DOHH2 (cell line): ENCODE measurements around the gene GOLIM4.

Source experiments
- H3F3A ChIP-seq: fragments of 200-600 bp; sonication (generic), shearing (Covaris generic); 2 replicates; pipeline ENCODE4 v1.6.0; 2016; ENCODE audit warnings: antibody characterized with exemption, mild to moderate bottlenecking; ENCODE audit not compliant: control insufficient read depth, insufficient read depth
- H3K27ac ChIP-seq: fragments of 200-600 bp; sonication (generic); 2 replicates; pipeline ENCODE4 v1.5.1; 2014; ENCODE audit warnings: low read depth, mild to moderate bottlenecking, low read length, moderate library complexity
- H3K27me3 ChIP-seq: fragments of 200-600 bp; sonication (generic); 2 replicates; pipeline ENCODE4 v1.6.1; 2014; ENCODE audit warnings: mild to moderate bottlenecking, low read length, mixed read lengths; ENCODE audit not compliant: control insufficient read depth
- H3K36me3 ChIP-seq: fragments of 200-600 bp; sonication (generic); 2 replicates; pipeline ENCODE4 v1.6.1; 2014; ENCODE audit warnings: mild to moderate bottlenecking, low read length, moderate library complexity, mixed read lengths; ENCODE audit not compliant: control insufficient read depth
- H3K4me1 ChIP-seq: fragments of 200-600 bp; sonication (generic); 2 replicates; pipeline ENCODE4 v1.6.1; 2014; ENCODE audit warnings: mild to moderate bottlenecking, low read length, mixed read lengths; ENCODE audit not compliant: control insufficient read depth
- H3K4me2 ChIP-seq: fragments of 200-600 bp; sonication (generic); 2 replicates; pipeline ENCODE4 v1.6.0; 2014; ENCODE audit warnings: mild to moderate bottlenecking, low read length, moderate library complexity
- H3K4me3 ChIP-seq: fragments of 200-600 bp; sonication (generic); 2 replicates; pipeline ENCODE4 v1.5.1; 2014; ENCODE audit warnings: mild to moderate bottlenecking, low read length, mixed read lengths
- H3K79me2 ChIP-seq: fragments of 200-600 bp; sonication (generic); 2 replicates; pipeline ENCODE4 v1.6.1; 2014; ENCODE audit warnings: mild to moderate bottlenecking, low read length, mixed read lengths; ENCODE audit not compliant: control insufficient read depth
- H3K9me2 ChIP-seq: fragments of 200-600 bp; sonication (generic); replicated peaks from 2 replicates; pipeline ENCODE4 v1.6.1; 2014; ENCODE audit warnings: mild to moderate bottlenecking, low read length, mixed read lengths; ENCODE audit not compliant: control insufficient read depth
- H3K9me3 ChIP-seq: fragments of 200-600 bp; sonication (generic); 2 replicates; pipeline ENCODE4 v1.6.1; 2014; ENCODE audit warnings: antibody characterized with exemption, low read length, mixed read lengths; ENCODE audit not compliant: control insufficient read depth, insufficient read depth
- H4K20me1 ChIP-seq: fragments of 200-600 bp; sonication (generic); 2 replicates; pipeline ENCODE4 v1.6.0; 2014; ENCODE audit warnings: low read depth, mild to moderate bottlenecking, antibody characterized with exemption, low read length, moderate library complexity; ENCODE audit not compliant: control insufficient read depth, insufficient read depth
- EZH2phosphoT487 ChIP-seq: fragments of 200-600 bp; sonication (generic); IDR thresholded peaks from 2 replicates; pipeline ENCODE4 v1.6.1; 2017; ENCODE audit warnings: borderline replicate concordance, mild to moderate bottlenecking, antibody characterized with exemption, low read length, moderate library complexity, mixed read lengths
- TF ChIP-seq, protein P1 (sequence below): fragments of 200-600 bp; sonication (generic); IDR thresholded peaks from one replicate; pipeline ENCODE4 v1.5.1; 2014; ENCODE audit warnings: antibody characterized with exemption, mild to moderate bottlenecking, low read depth, low read length; ENCODE audit not compliant: poor library complexity, severe bottlenecking

GOLIM4 gene

GRCh38 chr3:168088106-168088720 lies 7.5 kb downstream of the GOLIM4 start:
- H3K4me3 ChIP-seq, result no peak overlapping the region
- 0 out of 2 replicates have a peak, but pooled peaks cover 5% of the 10 kb centered on the region for H3F3A ChIP-seq
- H3K36me3 ChIP-seq, result no peaks in the 10 kb centered on the region
- H4K20me1 ChIP-seq, result no peaks in the 10 kb centered on the region
- H3K27ac ChIP-seq, result no peak overlapping the region
- peaks cover 26% of the 10 kb centered on the region for H3K4me1 ChIP-seq
- no peak for TF ChIP-seq EZH2phosphoT487
- TF ChIP-seq, protein P1, sequence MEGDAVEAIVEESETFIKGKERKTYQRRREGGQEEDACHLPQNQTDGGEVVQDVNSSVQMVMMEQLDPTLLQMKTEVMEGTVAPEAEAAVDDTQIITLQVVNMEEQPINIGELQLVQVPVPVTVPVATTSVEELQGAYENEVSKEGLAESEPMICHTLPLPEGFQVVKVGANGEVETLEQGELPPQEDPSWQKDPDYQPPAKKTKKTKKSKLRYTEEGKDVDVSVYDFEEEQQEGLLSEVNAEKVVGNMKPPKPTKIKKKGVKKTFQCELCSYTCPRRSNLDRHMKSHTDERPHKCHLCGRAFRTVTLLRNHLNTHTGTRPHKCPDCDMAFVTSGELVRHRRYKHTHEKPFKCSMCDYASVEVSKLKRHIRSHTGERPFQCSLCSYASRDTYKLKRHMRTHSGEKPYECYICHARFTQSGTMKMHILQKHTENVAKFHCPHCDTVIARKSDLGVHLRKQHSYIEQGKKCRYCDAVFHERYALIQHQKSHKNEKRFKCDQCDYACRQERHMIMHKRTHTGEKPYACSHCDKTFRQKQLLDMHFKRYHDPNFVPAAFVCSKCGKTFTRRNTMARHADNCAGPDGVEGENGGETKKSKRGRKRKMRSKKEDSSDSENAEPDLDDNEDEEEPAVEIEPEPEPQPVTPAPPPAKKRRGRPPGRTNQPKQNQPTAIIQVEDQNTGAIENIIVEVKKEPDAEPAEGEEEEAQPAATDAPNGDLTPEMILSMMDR, result peak; percentile 58
- H3K9me2 ChIP-seq, result no peaks in the 10 kb centered on the region
- no peaks in the 10 kb centered on the region for H3K27me3 ChIP-seq
- no peaks in the 10 kb centered on the region for H3K9me3 ChIP-seq
- peak overlapping the region; percentile 39 for H3K4me2 ChIP-seq
- H3K79me2 ChIP-seq, result peaks cover 94% of the 10 kb centered on the region

- Histone ChIP-seq H3K9me3 (no peaks in the 10 kb centered on the region), H3K27me3 (no peaks in the 10 kb centered on the region), H3F3A (0 out of 2 replicates have a peak, but pooled peaks cover 5% of the 10 kb centered on the region), H3K79me2 (peaks cover 91% of the 10 kb centered on the region), H3K4me3 (no peak overlapping the region), H3K9me2 (no peaks in the 10 kb centered on the region), H3K4me2 (no peak overlapping the region), H3K36me3 (no peaks in the 10 kb centered on the region), H3K27ac (no peak overlapping the region), H3K4me1 (peaks cover 19% of the 10 kb centered on the region), H4K20me1 (no peaks in the 10 kb centered on the region)
- TF ChIP-seq, protein P1, result no peak
- TF ChIP-seq EZH2phosphoT487, result no peak
These were observed 8.2 kb downstream of the GOLIM4 start for GRCh38 chr3:168087539-168087938.

- Histone ChIP-seq H3K4me2 (no peak overlapping the region), H3K79me2 (peaks cover 91% of the 10 kb centered on the region), H3K9me2 (no peaks in the 10 kb centered on the region), H3F3A (0 out of 2 replicates have a peak, but pooled peaks cover 5% of the 10 kb centered on the region), H4K20me1 (no peaks in the 10 kb centered on the region), H3K9me3 (no peaks in the 10 kb centered on the region), H3K4me3 (no peak overlapping the region), H3K27ac (no peak overlapping the region), H3K36me3 (no peaks in the 10 kb centered on the region), H3K27me3 (no peaks in the 10 kb centered on the region), H3K4me1 (peaks cover 14% of the 10 kb centered on the region)
- no peak for TF ChIP-seq EZH2phosphoT487
- TF ChIP-seq, protein P1, result no peak
These were observed 9.0 kb downstream of the GOLIM4 start for GRCh38 chr3:168086541-168087260.
